ENCODE results near the gene FGD3. TPM values are rescaled to one million over a fixed set of nuclear protein-coding genes. Genes with fewer than 3 reads are reported as not detected.
A peak's percentile ranks its signal among the peaks of the same experiment; 100 is the strongest.

Gene FGD3
- total and polyA plus RNA-seq, 2 donors (not counting 1 experiment from before 2014, with no cell fraction given): 130 to 134 TPM

GRCh38 chr9:92986176-92987119, 39.1 kb downstream of the FGD3 start:
- Mint-ChIP-seq H3K27ac (peak overlapping the region; percentile 12), H3K27me3 (no peaks in the 10 kb centered on the region), H3K4me3 (no peak overlapping the region), H3K9me3 (ENCODE audit: insufficient read depth) (no peaks in the 10 kb centered on the region), H3K4me1 (peaks cover 56% of the 10 kb centered on the region)
- POLR2A ChIA-PET: interaction anchor here (0.6 to 1.1 kb wide), 2 partner anchors 23 to 130 kb away, joined by 3 to 4 read pairs; no protein-coding TSS in a partner anchor
- H4K20me1 ChIP-seq (ENCODE audit: control insufficient read depth, insufficient read depth, low read length, poor library complexity, severe bottlenecking): peaks cover 84% of the 10 kb centered on the region
- H2AFZ ChIP-seq (ENCODE audit: insufficient read depth, low read depth, low read length, poor library complexity, severe bottlenecking): no peak overlapping the region
- H3K4me2 ChIP-seq (replicated peaks; ENCODE audit: low read depth, low read length, poor library complexity, severe bottlenecking): no peak overlapping the region
- intact Hi-C loops (cut with micrococcal nuclease): loop anchor here (1.0 kb wide), 2 partner anchors 22 to 29 kb away; no protein-coding TSS in a partner anchor
- H3K9ac ChIP-seq (ENCODE audit: low read length): no peak overlapping the region
- peaks cover 11 to 57% of the 10 kb centered on the region in 2 experiments for H3K36me3 ChIP-seq (replicated peaks in 1 of 2; ENCODE audit: control extremely low read depth in 1 of 2, control insufficient read depth in 1 of 2, extremely low read depth in 1 of 2, insufficient read depth in 2 of 2, low read length in 1 of 2)
- 100% methylated on average over 3 of the region's 6 CpGs for WGBS (ENCODE audit: insufficient coverage)
- no peaks in the 10 kb centered on the region for H3K27me3 ChIP-seq (replicated peaks in 1 of 4; ENCODE audit: control extremely low read depth in 1 of 4, control insufficient read depth in 3 of 4, insufficient read depth in 4 of 4, low read length in 3 of 4)
- H3K79me2 ChIP-seq (ENCODE audit: control insufficient read depth, insufficient read depth, low read length): peaks cover 100% of the 10 kb centered on the region
- peak overlapping the region in 1 of 2 donors; percentile 59 for H3K27ac ChIP-seq (ENCODE audit: low read length in 2 of 2)
- H3K4me1 ChIP-seq (ENCODE audit: control insufficient read depth in 2 of 2, insufficient read depth in 2 of 2, low read length in 2 of 2): peaks cover 3 to 17% of the 10 kb centered on the region in 2 donors
- TF ChIP-seq CTCF (IDR thresholded peaks at IDR 0.05) (peak; percentile 81), EZH2 (IDR thresholded peaks at IDR 0.05; ENCODE audit: borderline replicate concordance, insufficient read depth, low read depth, low read length, poor library complexity, severe bottlenecking) (no peak)
- peaks cover 2 to 8% (median 5%) of the 10 kb centered on the region in 3 donors for H3K9me3 ChIP-seq (ENCODE audit: control extremely low read depth in 1 of 3, control insufficient read depth in 2 of 3, insufficient read depth in 1 of 3, low read length in 2 of 3)
- peak; percentile 60 for DNase-seq
- CTCF ChIA-PET: interaction anchor here (0.6 to 1.7 kb wide), 6 partner anchors 14 to 133 kb away, joined by 3 to 6 read pairs (median 5); no protein-coding TSS in a partner anchor
- H3K4me3 ChIP-seq (ENCODE audit: control extremely low read depth in 1 of 5, extremely low read depth in 1 of 5, insufficient read depth in 1 of 5, low read depth in 2 of 5, low read length in 4 of 5): no peak overlapping the region
- no peak for ATAC-seq (ENCODE audit: low read depth)

Measured in B cell (primary cell).